IPS-18a (cell line): ENCODE data around the gene TEX38.
"Not testable (repeated sequence)": the region's sequence is repeated elsewhere in the genome, so short reads cannot be mapped to it uniquely, and the experiment has no call there.

Experiments used
- H3K27ac ChIP-seq: one replicate; pipeline ENCODE4 v1.5.1; 2013; ENCODE audit warnings: low read length
- H3K27me3 ChIP-seq: one replicate; pipeline ENCODE4 v1.6.1; 2013; ENCODE audit warnings: mild to moderate bottlenecking, low read length; ENCODE audit not compliant: control insufficient read depth, insufficient read depth
- H3K36me3 ChIP-seq: one replicate; pipeline ENCODE4 v1.6.1; 2013; ENCODE audit warnings: low read depth, low read length; ENCODE audit not compliant: control insufficient read depth
- H3K4me1 ChIP-seq: one replicate; pipeline ENCODE4 v1.6.1; 2013; ENCODE audit warnings: low read depth, low read length; ENCODE audit not compliant: control insufficient read depth
- H3K4me3 ChIP-seq: one replicate; pipeline ENCODE4 v1.5.1; 2013; ENCODE audit warnings: low read length
- H3K9ac ChIP-seq: one replicate; pipeline ENCODE4 v1.6.1; 2013; ENCODE audit warnings: mild to moderate bottlenecking, low read length, moderate library complexity
- H3K9me3 ChIP-seq: one replicate; pipeline ENCODE4 v1.6.1; 2013; ENCODE audit warnings: low read depth, low read length; ENCODE audit not compliant: control insufficient read depth

The TEX38 gene

GRCh38 chr1:46718340-46718726, 46.7 kb downstream of the TEX38 start:
- Histone ChIP-seq H3K27me3 (no peaks in the 10 kb centered on the region), H3K36me3 (peaks cover 24% of the 10 kb centered on the region), H3K4me3 (peak overlapping the region; percentile 93), H3K9ac (peak overlapping the region; percentile 72), H3K9me3 (no peaks in the 10 kb centered on the region), H3K4me1 (peaks cover 12% of the 10 kb centered on the region), H3K27ac (no peak overlapping the region)

GRCh38 chr1:46718727-46719622, 47.3 kb downstream of the TEX38 start, which contains the start of gene EFCAB14:
Gene EFCAB14, minus strand, starts transcription at chr1:46719114. Its CDS starts 1,027 bp downstream, at chr1:46718087.
- H3K9ac ChIP-seq: peak within 1 kb of the TSS; percentile 72
- H3K4me3 ChIP-seq: peak within 1 kb of the TSS; percentile 93
- H3K36me3 ChIP-seq: peaks cover 18% of the 10 kb centered on the region
- no peaks in the 10 kb centered on the region for H3K27me3 ChIP-seq
- H3K9me3 ChIP-seq: no peaks in the 10 kb centered on the region
- H3K27ac ChIP-seq: no peak within 1 kb of the TSS
- peaks cover 12% of the 10 kb centered on the region for H3K4me1 ChIP-seq

- Histone ChIP-seq H3K9ac (no peak overlapping the region), H3K27ac (no peak overlapping the region), H3K4me3 (peak overlapping the region; percentile 93)
Observed at GRCh38 chr1:46719689-46720088, 48.0 kb downstream of the TEX38 start.

GRCh38 chr1:46720319-46720718, 48.7 kb downstream of the TEX38 start:
- H3K9me3 ChIP-seq, H3K36me3 ChIP-seq, H3K4me3 ChIP-seq, H3K27me3 ChIP-seq, H3K9ac ChIP-seq, H3K27ac ChIP-seq: not testable (repeated sequence)
- peaks cover 12% of the 10 kb centered on the region for H3K4me1 ChIP-seq

More at GRCh38 chr1:46719689-46720088, 48.0 kb downstream of the TEX38 start:
- no peaks in the 10 kb centered on the region for H3K27me3 ChIP-seq
- H3K9me3 ChIP-seq: no peaks in the 10 kb centered on the region
- peaks cover 13% of the 10 kb centered on the region for H3K36me3 ChIP-seq
- H3K4me1 ChIP-seq: peaks cover 12% of the 10 kb centered on the region

GRCh38 chr1:46721204-46721603, 49.5 kb downstream of the TEX38 start:
- H3K36me3 ChIP-seq: no peaks in the 10 kb centered on the region
- no peak overlapping the region for H3K4me3 ChIP-seq
- H3K9me3 ChIP-seq: no peaks in the 10 kb centered on the region
- H3K27ac ChIP-seq: no peak overlapping the region
- H3K27me3 ChIP-seq: no peaks in the 10 kb centered on the region
- peaks cover 12% of the 10 kb centered on the region for H3K4me1 ChIP-seq
- no peak overlapping the region for H3K9ac ChIP-seq

GRCh38 chr1:46721686-46722205, 50.1 kb downstream of the TEX38 start:
- no peaks in the 10 kb centered on the region for H3K9me3 ChIP-seq
- H3K36me3 ChIP-seq: no peaks in the 10 kb centered on the region
- peaks cover 12% of the 10 kb centered on the region for H3K4me1 ChIP-seq
- H3K4me3 ChIP-seq: no peak overlapping the region
- H3K27ac ChIP-seq: no peak overlapping the region
- H3K27me3 ChIP-seq: no peaks in the 10 kb centered on the region
- no peak overlapping the region for H3K9ac ChIP-seq
